Activated naive CD4-positive, alpha-beta T cell treated with Interleukin-2 at 50 U/mL for 16 hours (primary cell): Measurements from ENCODE around the gene SEC14L5.
"Not testable (repeated sequence)": the region's sequence is repeated elsewhere in the genome, so short reads cannot be mapped to it uniquely, and the experiment has no call there.

ENCODE experiments used
- DNase-seq: peaks from one replicate; pipeline ENCODE4 v3.0.0-alpha.2; 2020

The SEC14L5 gene

GRCh38 chr16:5044581-5044980 lies 86.5 kb downstream of the SEC14L5 start:
- not testable (repeated sequence) for DNase-seq

GRCh38 chr16:5045499-5046115 lies 87.5 kb downstream of the SEC14L5 start:
- no peak for DNase-seq

GRCh38 chr16:5046914-5047313 lies 88.8 kb downstream of the SEC14L5 start:
- no peak for DNase-seq

- DNase-seq = no peak
Observed at GRCh38 chr16:5054876-5055865, 97.0 kb downstream of the SEC14L5 start.

- peak; percentile 34 for DNase-seq
Observed at GRCh38 chr16:5056352-5056751, 98.2 kb downstream of the SEC14L5 start.

- no peak for DNase-seq
Observed at GRCh38 chr16:5058476-5058875, 100.3 kb downstream of the SEC14L5 start.

GRCh38 chr16:5059386-5060072 lies 101.4 kb downstream of the SEC14L5 start:
- DNase-seq = no peak

GRCh38 chr16:5060073-5060641 lies 102.0 kb downstream of the SEC14L5 start:
- DNase-seq = no peak

- DNase-seq = no peak
Observed at GRCh38 chr16:5062051-5062450, 103.9 kb downstream of the SEC14L5 start.

- no peak for DNase-seq
Observed at GRCh38 chr16:5062790-5063765, 104.9 kb downstream of the SEC14L5 start.

GRCh38 chr16:5064915-5065314 lies 106.8 kb downstream of the SEC14L5 start:
- DNase-seq = no peak

- DNase-seq = no peak
Observed at GRCh38 chr16:5065326-5065725, 107.2 kb downstream of the SEC14L5 start.

- no peak for DNase-seq
Observed at GRCh38 chr16:5065813-5066212, 107.7 kb downstream of the SEC14L5 start, which contains the start of gene C16orf89. C16orf89 (minus strand) TSS chr16:5065956; CDS start chr16:5065908, 48 bp downstream.

GRCh38 chr16:5066511-5066910 lies 108.4 kb downstream of the SEC14L5 start:
- no peak for DNase-seq
